ENCODE data around the gene ADAM23. TPM values are rescaled to one million over a fixed set of nuclear protein-coding genes. Genes with fewer than 3 reads are reported as not detected.

ADAM23 gene
- total and polyA plus RNA-seq, 5 experiments from 2014 or later = 0.10 to 0.30 TPM; not detected in 3

DNA sequence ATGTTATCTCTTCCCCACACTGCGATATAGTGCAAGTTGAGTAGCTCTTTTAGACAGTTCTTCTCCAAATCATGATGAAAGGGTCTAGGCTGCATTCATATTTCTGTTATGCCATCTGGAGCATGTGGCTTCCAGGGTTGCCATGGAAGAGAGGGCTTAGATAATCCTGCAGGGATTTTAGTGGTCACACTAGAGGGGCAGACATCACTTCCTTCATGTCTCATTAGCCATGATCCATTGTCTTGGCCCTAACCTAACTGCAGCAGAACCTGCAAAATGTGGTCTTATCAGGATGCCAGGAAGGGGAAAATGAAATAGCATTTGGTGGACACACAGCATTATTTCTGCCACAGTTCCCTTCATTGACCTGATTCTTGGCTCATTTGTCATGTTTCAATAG, 83.1 kb downstream of the ADAM23 start:
- no peaks in the 10 kb centered on the region for H3K36me3 Mint-ChIP-seq
- no peak overlapping the region for H3K4me3 Mint-ChIP-seq
- H3K27ac Mint-ChIP-seq = no peak overlapping the region
- DNase-seq (no peak), ATAC-seq (no peak)
- H3K4me1 Mint-ChIP-seq = peaks cover 6 to 13% (median 11%) of the 10 kb centered on the region in 4 donors
- H3K27me3 Mint-ChIP-seq = peaks cover 0 to 12% (median 4%) of the 10 kb centered on the region in 5 donors
- H3K9me3 Mint-ChIP-seq = no peaks in the 10 kb centered on the region
- POLR2A ChIA-PET = no interaction called here

DNA sequence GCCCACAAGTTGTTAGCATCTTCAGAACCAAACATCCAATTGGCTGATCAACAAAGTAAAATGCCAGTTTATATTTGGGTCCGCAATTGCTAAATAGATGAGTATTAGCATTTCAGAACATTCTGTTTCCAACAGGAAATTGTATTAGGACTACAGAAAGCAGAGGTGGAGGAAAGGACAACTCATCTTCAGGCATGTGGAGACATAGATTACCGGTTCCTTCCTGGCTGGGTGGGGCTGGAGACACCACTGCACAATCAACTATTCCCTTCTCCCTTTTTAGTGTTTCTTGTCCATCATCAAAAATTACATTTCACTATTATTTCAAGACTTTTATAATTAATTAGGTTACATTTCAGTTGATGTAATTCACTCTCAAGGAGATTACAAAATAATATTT, 83.8 kb downstream of the ADAM23 start:
- POLR2A ChIA-PET = no interaction called here
- Mint-ChIP-seq H3K36me3 (no peaks in the 10 kb centered on the region), H3K27ac (no peak overlapping the region), H3K9me3 (no peaks in the 10 kb centered on the region), H3K4me3 (no peak overlapping the region), H3K27me3 (peaks cover 0 to 12% (median 4%) of the 10 kb centered on the region in 5 donors), H3K4me1 (peaks cover 6 to 14% (median 11%) of the 10 kb centered on the region in 4 donors)
- no peak for ATAC-seq
- no peak for DNase-seq

DNA sequence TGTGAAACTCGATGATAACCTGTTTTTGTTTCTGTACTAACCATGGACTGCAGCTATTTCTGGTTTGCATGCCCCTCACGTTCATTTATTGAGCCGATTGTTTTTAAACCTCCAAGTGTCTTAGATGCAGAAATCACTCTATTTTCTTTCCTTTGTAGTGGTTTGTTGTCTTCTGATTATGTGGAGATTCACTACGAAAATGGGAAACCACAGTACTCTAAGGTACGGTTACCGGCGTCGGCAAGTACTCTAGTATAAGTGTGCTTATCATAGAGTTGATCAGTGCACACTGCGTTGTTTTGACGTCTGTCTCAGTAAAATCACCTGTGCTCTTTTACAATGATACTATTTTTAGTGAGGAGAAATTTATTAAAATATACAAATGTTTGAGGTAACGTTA, 87.4 kb downstream of the ADAM23 start:
- no peaks in the 10 kb centered on the region for H3K9me3 Mint-ChIP-seq
- POLR2A ChIA-PET = no interaction called here
- peak overlapping the region in 4 of 10 donors; percentile 14 to 74 (median 50) for H3K27ac Mint-ChIP-seq
- H3K36me3 Mint-ChIP-seq = no peaks in the 10 kb centered on the region
- ATAC-seq = peak; percentile 68 to 88
- peaks cover 0 to 19% (median 12%) of the 10 kb centered on the region in 5 donors for H3K27me3 Mint-ChIP-seq
- DNase-seq = peak in 6 of 10 donors; percentile 2 to 65 (median 29)
- peaks cover 6 to 14% (median 11%) of the 10 kb centered on the region in 4 donors for H3K4me1 Mint-ChIP-seq
- H3K4me3 Mint-ChIP-seq = peak overlapping the region; percentile 55 to 77 (median 70)

DNA sequence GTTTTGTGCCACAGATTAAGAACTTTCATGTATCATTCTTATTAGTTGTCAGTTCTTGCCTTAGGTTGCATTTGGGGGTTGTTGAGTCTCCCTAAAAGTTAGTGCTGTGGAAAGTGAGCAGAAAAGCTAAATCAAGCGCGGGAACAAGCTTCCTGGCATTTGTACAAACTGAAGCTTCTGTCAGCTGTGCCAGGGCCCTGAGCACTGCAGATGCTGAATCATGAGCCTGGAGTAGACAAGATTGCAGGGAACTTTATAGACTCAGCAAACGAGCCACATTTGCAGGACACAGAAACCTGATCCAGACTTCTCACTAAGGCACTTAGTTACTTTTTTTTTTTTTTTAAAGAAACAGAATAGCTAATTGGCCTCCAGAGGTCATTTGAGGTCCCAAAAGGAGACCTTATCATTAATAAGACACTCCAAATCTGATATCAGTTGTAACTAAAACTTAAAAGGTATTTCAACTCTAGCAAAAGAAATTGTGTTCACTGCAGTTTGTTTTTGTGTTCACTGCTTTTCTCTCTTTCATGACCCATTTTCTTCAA, 88.7 kb downstream of the ADAM23 start:
- ATAC-seq (no peak), DNase-seq (no peak)
- peaks cover 6 to 14% (median 11%) of the 10 kb centered on the region in 4 donors for H3K4me1 Mint-ChIP-seq
- peaks cover 0 to 26% (median 11%) of the 10 kb centered on the region in 5 donors for H3K27me3 Mint-ChIP-seq
- H3K4me3 Mint-ChIP-seq = no peak overlapping the region
- no peak overlapping the region for H3K27ac Mint-ChIP-seq
- no peaks in the 10 kb centered on the region for H3K36me3 Mint-ChIP-seq
- POLR2A ChIA-PET = no interaction called here
- H3K9me3 Mint-ChIP-seq = no peaks in the 10 kb centered on the region

DNA sequence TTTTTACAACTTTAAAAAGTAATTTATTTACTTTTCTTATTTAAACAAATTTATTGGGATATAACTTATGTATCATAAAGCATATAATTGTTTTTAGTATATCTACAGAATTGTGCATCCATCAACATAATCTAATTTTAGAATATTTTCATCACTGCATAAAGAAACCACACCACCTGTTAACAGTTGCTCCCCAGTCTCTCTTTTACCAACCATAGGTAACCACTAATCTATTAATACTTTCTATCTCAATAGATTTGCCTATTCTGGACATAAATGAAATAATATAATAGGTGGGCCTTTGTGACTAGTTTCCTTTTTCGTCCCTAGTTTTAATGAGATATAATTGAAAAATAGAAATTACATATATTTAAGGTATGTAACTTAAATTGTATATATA, 90.6 kb downstream of the ADAM23 start:
- H3K27me3 Mint-ChIP-seq = peaks cover 0 to 23% (median 12%) of the 10 kb centered on the region in 5 donors

DNA sequence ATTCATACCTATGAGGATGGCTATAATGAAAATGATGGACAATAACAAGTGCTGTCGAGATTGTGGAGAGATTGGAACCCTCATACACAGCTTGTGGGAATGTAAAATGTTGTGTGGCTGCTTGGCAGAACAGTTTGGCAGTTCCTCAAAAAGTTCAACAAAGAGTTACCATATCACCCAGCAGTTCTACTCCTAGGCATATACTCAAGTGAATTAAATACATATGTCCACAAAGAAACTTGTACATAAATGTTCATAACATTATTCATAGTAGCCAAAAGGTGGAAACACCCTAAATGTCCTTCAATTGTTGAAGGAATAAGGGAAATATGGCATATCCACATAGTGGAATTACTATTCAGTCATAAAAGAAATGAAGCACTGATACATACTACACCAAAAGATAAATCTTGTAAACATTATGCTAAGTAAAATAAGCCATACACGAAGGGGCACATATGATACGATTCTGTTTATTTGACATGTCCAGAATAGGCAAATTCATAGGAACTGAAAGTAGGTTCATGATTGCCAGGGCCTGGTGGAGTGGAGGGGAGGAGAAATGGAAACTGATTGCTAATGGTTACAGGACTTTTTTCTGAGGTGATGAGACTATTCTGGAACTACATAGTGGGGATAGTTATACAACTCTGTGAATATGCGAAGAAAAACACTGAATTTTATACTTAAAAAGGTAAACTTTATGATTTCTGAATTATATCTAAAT, 92.1 kb downstream of the ADAM23 start:
- ATAC-seq = no peak
- DNase-seq = no peak
- Mint-ChIP-seq H3K4me3 (no peak overlapping the region), H3K36me3 (no peaks in the 10 kb centered on the region), H3K9me3 (no peaks in the 10 kb centered on the region), H3K27ac (no peak overlapping the region), H3K4me1 (peaks cover 6 to 12% (median 9%) of the 10 kb centered on the region in 4 donors), H3K27me3 (peaks cover 0 to 25% (median 12%) of the 10 kb centered on the region in 5 donors)
- POLR2A ChIA-PET = no interaction called here

More for the DNA sequence above, 90.6 kb downstream of the ADAM23 start:
- ATAC-seq (no peak), DNase-seq (no peak)
- no peaks in the 10 kb centered on the region for H3K36me3 Mint-ChIP-seq
- peaks cover 6 to 14% (median 11%) of the 10 kb centered on the region in 4 donors for H3K4me1 Mint-ChIP-seq
- POLR2A ChIA-PET = no interaction called here
- H3K9me3 Mint-ChIP-seq = no peaks in the 10 kb centered on the region
- no peak overlapping the region for H3K4me3 Mint-ChIP-seq
- no peak overlapping the region for H3K27ac Mint-ChIP-seq

DNA sequence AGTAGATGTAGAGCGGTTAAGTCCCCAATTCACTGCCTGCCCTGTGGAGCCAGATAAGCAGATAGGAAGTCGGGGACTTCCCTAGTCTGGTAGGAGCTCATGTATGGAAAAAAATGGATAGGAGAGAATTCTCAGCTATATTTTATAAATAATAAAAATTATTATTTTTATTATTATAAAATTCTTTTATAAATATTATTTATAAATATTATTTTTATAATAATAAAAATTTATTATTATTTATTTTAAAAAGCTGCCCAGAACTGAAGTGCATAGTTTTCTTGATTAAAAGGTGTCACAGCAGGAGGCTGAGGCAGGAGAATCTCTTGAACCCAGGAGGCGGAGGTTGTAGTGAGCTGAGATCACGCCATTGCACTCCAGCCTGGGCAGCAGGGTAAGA, 97.4 kb downstream of the ADAM23 start:
- H3K36me3 Mint-ChIP-seq = no peaks in the 10 kb centered on the region
- ATAC-seq (no peak), DNase-seq (no peak)
- H3K4me3 Mint-ChIP-seq = no peak overlapping the region
- H3K4me1 Mint-ChIP-seq = peaks cover 3 to 6% (median 5%) of the 10 kb centered on the region in 4 donors
- H3K27ac Mint-ChIP-seq = no peak overlapping the region
- POLR2A ChIA-PET = no interaction called here
- no peaks in the 10 kb centered on the region for H3K9me3 Mint-ChIP-seq
- peaks cover 0 to 12% (median 3%) of the 10 kb centered on the region in 5 donors for H3K27me3 Mint-ChIP-seq

DNA sequence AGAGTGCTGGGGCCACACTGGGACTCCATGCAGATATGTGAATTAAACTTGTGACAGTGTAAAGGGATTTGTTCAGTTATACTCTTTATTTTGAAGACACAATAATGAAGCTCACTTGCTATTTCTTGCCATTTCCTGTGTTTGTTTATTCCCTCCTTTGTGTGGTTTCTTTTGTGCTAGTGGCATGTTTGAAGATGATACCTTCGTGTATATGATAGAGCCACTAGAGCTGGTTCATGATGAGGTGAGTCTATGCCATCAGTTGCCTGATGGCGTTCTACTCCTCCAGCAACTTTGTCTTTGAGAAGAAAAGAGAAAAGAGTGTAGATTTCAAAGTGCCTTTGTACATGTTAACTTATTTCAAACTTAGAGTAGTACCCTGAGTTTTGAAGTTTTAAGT, 99.7 kb downstream of the ADAM23 start:
- no peak overlapping the region for H3K4me3 Mint-ChIP-seq
- POLR2A ChIA-PET = no interaction called here
- no peaks in the 10 kb centered on the region for H3K36me3 Mint-ChIP-seq
- peaks cover 0 to 4% (median 0%) of the 10 kb centered on the region in 5 donors for H3K27me3 Mint-ChIP-seq
- no peaks in the 10 kb centered on the region for H3K9me3 Mint-ChIP-seq
- ATAC-seq (peak in 1 of 2 donors; percentile 43), DNase-seq (peak in 2 of 10 donors; percentile 16 to 21)
- H3K4me1 Mint-ChIP-seq = peaks cover 3 to 6% (median 5%) of the 10 kb centered on the region in 4 donors
- H3K27ac Mint-ChIP-seq = peak overlapping the region in 1 of 10 donors; percentile 6

DNA sequence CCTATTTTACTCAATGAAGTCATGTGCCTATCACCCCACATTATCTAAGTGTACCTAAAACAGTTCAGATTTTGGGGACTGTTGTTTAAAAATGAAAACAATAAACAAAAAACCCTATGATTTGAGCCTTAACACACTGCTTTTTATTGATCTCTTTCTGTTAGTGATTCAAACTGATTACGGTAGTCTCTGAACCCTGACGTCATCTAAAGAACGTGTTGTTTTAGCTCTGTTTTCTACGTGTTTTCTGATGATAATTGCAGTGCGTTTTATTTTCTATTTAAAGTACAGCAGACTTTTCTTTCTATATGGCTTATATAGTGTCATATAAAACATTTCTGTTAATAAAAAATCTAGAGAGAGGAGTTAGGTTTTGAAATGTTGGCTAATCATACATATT, 105.1 kb downstream of the ADAM23 start:
- H3K36me3 Mint-ChIP-seq = no peaks in the 10 kb centered on the region
- H3K4me3 Mint-ChIP-seq = no peak overlapping the region
- H3K4me1 Mint-ChIP-seq = peaks cover 0 to 2% (median under 1%) of the 10 kb centered on the region in 4 donors
- H3K27me3 Mint-ChIP-seq = no peaks in the 10 kb centered on the region
- POLR2A ChIA-PET = no interaction called here
- no peak overlapping the region for H3K27ac Mint-ChIP-seq
- no peaks in the 10 kb centered on the region for H3K9me3 Mint-ChIP-seq
- no peak for DNase-seq
- ATAC-seq = no peak

DNA sequence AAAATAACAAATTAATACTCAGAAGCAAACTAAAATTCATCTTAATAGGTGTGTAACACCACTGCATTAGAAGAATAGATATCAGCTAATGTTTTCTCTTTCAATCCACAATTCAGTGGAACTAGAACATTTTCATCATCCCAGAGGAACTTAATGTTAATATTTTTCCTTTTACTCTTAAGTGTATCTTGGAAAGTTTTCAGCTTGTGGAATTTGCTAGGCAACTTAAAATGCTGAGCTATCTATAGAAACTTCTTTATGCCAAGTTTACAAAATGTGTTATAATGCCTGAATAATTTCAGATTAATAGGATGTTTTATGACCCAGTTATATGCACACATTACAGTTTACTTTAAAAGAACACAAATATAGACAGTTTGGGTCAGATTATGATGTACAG, 112.4 kb downstream of the ADAM23 start:
- Mint-ChIP-seq H3K27me3 (peaks cover 0 to 12% (median 4%) of the 10 kb centered on the region in 5 donors), H3K4me1 (peaks cover 2 to 8% (median 5%) of the 10 kb centered on the region in 4 donors), H3K27ac (no peak overlapping the region), H3K9me3 (no peaks in the 10 kb centered on the region), H3K36me3 (no peaks in the 10 kb centered on the region), H3K4me3 (no peak overlapping the region)
- POLR2A ChIA-PET = no interaction called here
- DNase-seq (no peak), ATAC-seq (no peak)

DNA sequence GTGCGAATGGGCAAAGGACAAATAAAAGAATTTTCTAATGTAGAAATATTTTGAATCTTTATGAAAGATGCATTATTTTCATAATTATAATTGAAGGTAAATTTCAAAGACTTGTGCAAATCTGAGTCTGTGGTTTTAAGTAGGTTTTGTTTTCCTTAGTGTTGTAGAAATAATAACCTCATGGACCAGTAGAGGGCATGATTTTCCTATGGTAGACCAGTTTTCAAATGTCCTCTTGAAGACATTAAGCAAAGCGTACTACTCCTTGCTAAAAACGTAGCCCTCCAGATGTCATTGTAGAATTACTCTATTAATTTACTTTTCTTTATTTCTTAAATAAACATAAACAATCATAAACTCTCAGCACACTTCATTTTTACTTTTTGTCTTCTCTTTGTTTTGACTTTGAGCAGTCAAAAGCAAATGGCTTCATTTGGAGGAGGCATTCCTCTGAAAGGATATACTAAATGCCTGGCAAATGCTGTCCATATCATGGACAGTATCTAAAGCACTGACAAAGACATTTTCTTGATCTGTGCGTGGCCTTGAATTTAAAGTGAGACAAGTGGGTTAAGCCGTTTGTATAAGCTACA, 113.1 kb downstream of the ADAM23 start:
- no peak overlapping the region for H3K4me3 Mint-ChIP-seq

DNA sequence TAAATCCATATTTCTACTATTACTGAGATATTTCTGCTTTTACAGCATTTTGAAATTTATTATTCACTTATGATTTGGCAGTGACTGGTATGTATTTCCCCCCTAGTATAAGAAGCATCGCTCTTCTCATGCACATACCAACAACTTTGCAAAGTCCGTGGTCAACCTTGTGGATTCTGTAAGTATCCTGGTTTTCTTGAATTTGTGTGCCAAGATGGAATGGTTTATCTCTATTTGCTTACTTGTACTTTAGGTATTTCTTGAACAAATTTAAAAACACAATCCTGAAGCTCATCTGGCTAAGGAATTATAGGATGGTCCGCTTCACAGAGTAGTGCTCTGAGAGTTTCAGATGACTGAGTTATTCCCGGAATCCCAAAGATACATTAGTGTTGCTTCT, 114.0 kb downstream of the ADAM23 start:
- DNase-seq = no peak
- no peak for ATAC-seq
- peaks cover 2 to 8% (median 5%) of the 10 kb centered on the region in 4 donors for H3K4me1 Mint-ChIP-seq
- no peaks in the 10 kb centered on the region for H3K9me3 Mint-ChIP-seq
- H3K27me3 Mint-ChIP-seq = peaks cover 0 to 12% (median 4%) of the 10 kb centered on the region in 5 donors
- POLR2A ChIA-PET = no interaction called here
- H3K36me3 Mint-ChIP-seq = no peaks in the 10 kb centered on the region
- H3K27ac Mint-ChIP-seq = no peak overlapping the region
- H3K4me3 Mint-ChIP-seq = no peak overlapping the region

More for the DNA sequence above, 113.1 kb downstream of the ADAM23 start:
- Mint-ChIP-seq H3K27ac (no peak overlapping the region), H3K9me3 (no peaks in the 10 kb centered on the region), H3K27me3 (peaks cover 0 to 12% (median 4%) of the 10 kb centered on the region in 5 donors), H3K36me3 (no peaks in the 10 kb centered on the region), H3K4me1 (peaks cover 2 to 8% (median 5%) of the 10 kb centered on the region in 4 donors)
- POLR2A ChIA-PET = no interaction called here
- DNase-seq (peak in 2 of 10 donors; percentile 21 to 24), ATAC-seq (peak in 1 of 2 donors; percentile 40)

DNA sequence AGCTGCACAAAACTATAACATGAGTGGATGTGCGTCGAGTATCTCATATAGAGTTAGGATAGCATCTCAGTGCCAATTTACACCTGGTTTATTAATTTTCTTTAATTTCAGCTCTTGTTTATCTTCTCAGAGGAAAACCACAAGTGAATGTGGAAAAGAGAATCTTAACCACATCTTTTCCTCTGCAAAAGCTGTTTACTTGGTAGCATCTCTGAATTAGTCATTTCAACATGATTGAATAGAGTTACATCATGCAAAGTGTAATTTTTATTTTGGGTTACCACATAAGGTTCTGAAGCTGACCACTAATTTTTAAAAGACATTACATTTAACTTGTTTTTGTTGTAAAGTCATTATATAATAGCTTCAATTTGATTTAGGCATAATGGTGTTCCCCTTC, 115.2 kb downstream of the ADAM23 start:
- Mint-ChIP-seq H3K36me3 (no peaks in the 10 kb centered on the region), H3K27ac (no peak overlapping the region), H3K9me3 (no peaks in the 10 kb centered on the region), H3K4me1 (peaks cover 2 to 8% (median 5%) of the 10 kb centered on the region in 4 donors), H3K4me3 (no peak overlapping the region), H3K27me3 (peaks cover 0 to 12% (median 4%) of the 10 kb centered on the region in 5 donors)
- POLR2A ChIA-PET = no interaction called here
- DNase-seq (no peak), ATAC-seq (no peak)
